RCC 7860 (cell line): ENCODE measurements around the gene ASZ1.
"Not testable (repeated sequence)": the region's sequence is repeated elsewhere in the genome, so short reads cannot be mapped to it uniquely, and the experiment has no call there.

Experiments used
- DNase-seq: peaks from one replicate; pipeline ENCODE4 v3.0.0-alpha.2; 2015; ENCODE audit warnings: low spot score
- FAIRE-seq: peaks from 2 replicates; lab custom pipeline; 2012; peaks lifted over from hg19 to GRCh38; lab: Jason Lieb, UNC

The ASZ1 gene

GRCh38 chr7:117427258-117427701, at the start of gene ASZ1:
Gene ASZ1 (minus strand): TSS chr7:117427493. CDS start chr7:117427460, 33 bp downstream.
- DNase-seq = no peak

GRCh38 chr7:117476557-117477215, 49.4 kb upstream of the ASZ1 start:
- no peak for DNase-seq
- no peak for FAIRE-seq

More at GRCh38 chr7:117427258-117427701, at the start of gene ASZ1:
- FAIRE-seq = no peak

- no peak for DNase-seq
- FAIRE-seq = no peak
Observed at GRCh38 chr7:117472335-117472734, 45.0 kb upstream of the ASZ1 start.

- FAIRE-seq (no peak), DNase-seq (no peak)
Observed at GRCh38 chr7:117470777-117471176, 43.5 kb upstream of the ASZ1 start.

- FAIRE-seq (peak; percentile 11), DNase-seq (no peak)
Observed at GRCh38 chr7:117468174-117468573, 40.9 kb upstream of the ASZ1 start.

- not testable (repeated sequence) for FAIRE-seq, DNase-seq
Observed at GRCh38 chr7:117460815-117461214, 33.5 kb upstream of the ASZ1 start.

- DNase-seq (no peak), FAIRE-seq (no peak)
Observed at GRCh38 chr7:117459735-117460134, 32.4 kb upstream of the ASZ1 start.

- FAIRE-seq = peak; percentile 91
Observed at GRCh38 chr7:117458977-117459583, 31.8 kb upstream of the ASZ1 start.

GRCh38 chr7:117448655-117449054, 21.4 kb upstream of the ASZ1 start:
- DNase-seq (no peak), FAIRE-seq (no peak)

More at GRCh38 chr7:117458977-117459583, 31.8 kb upstream of the ASZ1 start:
- DNase-seq = peak; percentile 51

GRCh38 chr7:117446220-117446815, 19.0 kb upstream of the ASZ1 start:
- DNase-seq (no peak), FAIRE-seq (no peak)

GRCh38 chr7:117445206-117445605, 17.9 kb upstream of the ASZ1 start:
- FAIRE-seq (no peak), DNase-seq (peak; percentile 22)

GRCh38 chr7:117444646-117445045, 17.4 kb upstream of the ASZ1 start:
- no peak for DNase-seq
- FAIRE-seq = no peak

- DNase-seq (peak; percentile 83), FAIRE-seq (peak; percentile 92)
Observed at GRCh38 chr7:117435475-117436043, 8.3 kb upstream of the ASZ1 start.

GRCh38 chr7:117424090-117424829, 3.0 kb downstream of the ASZ1 start:
- FAIRE-seq = no peak
- no peak for DNase-seq

GRCh38 chr7:117414591-117414990, 12.7 kb downstream of the ASZ1 start:
- not testable (repeated sequence) for DNase-seq, FAIRE-seq

- DNase-seq (no peak), FAIRE-seq (no peak)
Observed at GRCh38 chr7:117412946-117413559, 14.2 kb downstream of the ASZ1 start.

- FAIRE-seq = no peak
- no peak for DNase-seq
Observed at GRCh38 chr7:117412390-117412789, 14.9 kb downstream of the ASZ1 start.

- FAIRE-seq (no peak), DNase-seq (no peak)
Observed at GRCh38 chr7:117411539-117411938, 15.8 kb downstream of the ASZ1 start.

- DNase-seq = no peak
- no peak for FAIRE-seq
Observed at GRCh38 chr7:117408831-117409230, 18.5 kb downstream of the ASZ1 start.

GRCh38 chr7:117405519-117405918, 21.8 kb downstream of the ASZ1 start:
- FAIRE-seq (no peak), DNase-seq (no peak)
